ENCODE results near the gene SLC12A8. TPM values are rescaled to one million over a fixed set of nuclear protein-coding genes. Genes with fewer than 3 reads are reported as not detected.
A peak's percentile ranks its signal among the peaks of the same experiment; 100 is the strongest.

Gene SLC12A8
- total and polyA plus RNA-seq, 10 donors, result 0.32 to 2.8 (median 1.3) TPM

- TF ChIP-seq CTCF (IDR thresholded peaks at IDR 0.05 in 8 of 11, conservative IDR thresholded peaks at IDR 0.05 in 3 of 11) (no peak), POLR2A (IDR thresholded peaks at IDR 0.05) (no peak), POLR2AphosphoS5 (IDR thresholded peaks at IDR 0.05) (no peak)
- DNase-seq, result no peak
- 31 to 55% (median 42%) methylated on average over 6 of the region's 6 CpGs for WGBS, 5 donors
- Histone ChIP-seq H3K9me3 (peaks cover 0 to 4% (median 0%) of the 10 kb centered on the region in 8 donors), H3K4me1 (peaks cover 8 to 61% (median 21%) of the 10 kb centered on the region in 6 donors), H3K27me3 (replicated peaks in 1 of 7) (no peaks in the 10 kb centered on the region), H3K4me3 (no peak overlapping the region), H3K27ac (no peak overlapping the region), H3K36me3 (no peaks in the 10 kb centered on the region)
- intact Hi-C loops (cut with DNase I; ENCODE audit: low total_unique reads), result no loop called here
Observed at GRCh38 chr3:125125821-125126245, 86.7 kb downstream of the SLC12A8 start.

- Histone ChIP-seq H3K36me3 (no peaks in the 10 kb centered on the region), H3K4me1 (peaks cover 22 to 63% (median 34%) of the 10 kb centered on the region in 6 donors), H3K27ac (peak overlapping the region in 5 of 8 donors; percentile 16 to 37 (median 23)), H3K9me3 (peaks cover 0 to 4% (median 0%) of the 10 kb centered on the region in 8 donors), H3K27me3 (replicated peaks in 1 of 7) (no peaks in the 10 kb centered on the region), H3K4me3 (no peak overlapping the region)
- DNase-seq, result no peak
- 71 to 85% (median 80%) methylated on average over 10 of the region's 10 CpGs for WGBS, 5 donors
- intact Hi-C loops (cut with DNase I; ENCODE audit: low total_unique reads), result no loop called here
- no peak for TF ChIP-seq POLR2AphosphoS5 (IDR thresholded peaks at IDR 0.05)
- TF ChIP-seq CTCF (IDR thresholded peaks at IDR 0.05 in 8 of 11, conservative IDR thresholded peaks at IDR 0.05 in 3 of 11), result no peak
- no peak for TF ChIP-seq POLR2A (IDR thresholded peaks at IDR 0.05)
Observed at GRCh38 chr3:125123451-125124305, 88.9 kb downstream of the SLC12A8 start.

GRCh38 chr3:125121246-125122010, 91.1 kb downstream of the SLC12A8 start:
- intact Hi-C loops (cut with DNase I; ENCODE audit: low total_unique reads), result no loop called here
- Histone ChIP-seq H3K27me3 (replicated peaks in 1 of 7) (no peaks in the 10 kb centered on the region), H3K27ac (peak overlapping the region in 6 of 8 donors; percentile 33 to 79 (median 54)), H3K4me3 (peak overlapping the region in 3 of 8 donors; percentile 3 to 33 (median 10)), H3K9me3 (peaks cover 0 to 4% (median 0%) of the 10 kb centered on the region in 8 donors), H3K4me1 (peaks cover 32 to 82% (median 54%) of the 10 kb centered on the region in 6 donors), H3K36me3 (no peaks in the 10 kb centered on the region)
- DNase-seq, result no peak
- WGBS, 5 donors, result 31 to 47% (median 32%) methylated on average over 8 of the region's 8 CpGs
- no peak for TF ChIP-seq POLR2AphosphoS5 (IDR thresholded peaks at IDR 0.05)
- TF ChIP-seq POLR2A (IDR thresholded peaks at IDR 0.05), result no peak
- no peak for TF ChIP-seq CTCF (IDR thresholded peaks at IDR 0.05 in 8 of 11, conservative IDR thresholded peaks at IDR 0.05 in 3 of 11)
